Activated CD4-positive, CD25-positive, alpha-beta regulatory T cell treated with anti-CD3 and anti-CD28 coated beads, Interleukin-2, amount 50 U/mL, for 24 hours (primary cell): ENCODE results near the gene CSRNP2.

Experiments
- ATAC-seq, 2 donors: fragments of 150-1000 bp; cut with Tn5 transposase; one replicate each; pipeline ENCODE4 v1.10.0; 2021; ENCODE audit warnings: mild to moderate bottlenecking in 1 of 2, moderate library complexity in 1 of 2

CSRNP2 gene

DNA sequence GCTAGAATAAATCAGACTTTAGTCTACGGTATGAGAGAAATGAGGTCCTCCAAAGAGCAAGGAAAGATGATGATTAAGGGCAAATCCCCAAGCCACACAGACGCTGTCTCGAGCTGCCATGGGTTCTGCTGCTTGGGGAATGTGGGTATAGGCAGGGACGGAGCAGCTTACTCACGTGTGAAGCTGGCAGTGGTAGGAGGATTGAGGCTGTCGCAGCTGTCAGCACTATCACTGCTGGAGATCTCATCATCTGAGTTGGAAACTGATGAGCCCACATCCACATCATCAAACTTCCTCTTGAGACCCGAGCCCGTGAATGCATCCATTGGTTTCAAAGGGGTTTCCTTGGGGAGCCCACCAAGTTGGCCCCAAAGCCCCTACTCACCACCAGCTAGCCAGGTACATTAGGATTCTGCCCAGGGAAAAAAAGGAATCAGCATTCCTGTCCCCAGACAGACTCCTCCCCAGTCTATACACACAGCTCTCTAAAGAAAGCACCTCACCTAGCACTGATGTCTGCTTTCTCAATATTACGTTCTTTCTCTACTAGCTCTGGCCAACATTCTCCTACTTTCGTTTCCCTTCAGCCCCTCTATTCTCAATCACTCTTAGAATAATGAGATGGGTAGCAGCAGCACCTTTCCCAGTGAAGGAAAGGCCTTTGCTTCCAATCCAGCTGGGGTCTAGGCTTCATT is 7.0 kb downstream of the CSRNP2 start:
- peak in 1 of 2 donors; percentile 65 for ATAC-seq

DNA sequence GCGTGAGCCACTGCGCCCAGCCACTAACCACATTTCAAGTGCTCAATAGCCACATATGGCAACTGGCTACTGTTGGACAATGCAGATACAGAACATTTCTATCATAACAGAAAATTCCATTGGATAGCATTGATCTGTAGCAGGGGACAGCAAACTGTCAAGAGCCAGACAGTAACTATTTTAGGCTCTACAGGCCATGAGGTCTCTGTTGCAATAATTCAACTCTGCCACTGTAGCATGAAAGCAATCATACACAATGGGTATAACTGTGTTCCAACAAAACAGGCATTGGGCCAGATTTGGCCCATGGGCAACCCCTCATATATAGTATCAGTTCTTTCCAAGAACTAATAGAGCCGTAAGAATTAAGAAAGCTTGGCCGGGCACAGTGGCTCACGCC is 8.0 kb downstream of the CSRNP2 start:
- ATAC-seq: no peak

DNA sequence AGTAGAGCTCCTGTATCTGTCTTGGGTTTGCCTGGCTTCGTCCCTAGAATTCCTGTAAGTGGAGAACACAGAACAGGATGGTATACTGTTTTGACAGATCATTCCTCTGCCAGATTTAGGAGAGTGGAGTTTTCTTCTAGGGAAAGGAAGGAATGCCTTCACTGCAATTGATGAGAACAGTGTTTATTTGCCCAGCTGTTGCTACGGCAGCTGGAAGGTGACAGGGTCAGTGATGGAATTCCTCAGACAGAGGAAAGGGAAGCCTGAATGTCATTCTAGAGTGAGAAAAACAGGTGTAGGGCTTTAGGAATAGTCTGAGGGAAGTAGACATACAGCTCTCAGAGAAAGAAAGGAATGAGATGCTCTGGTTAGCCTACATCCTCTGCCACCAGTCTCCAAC is 11.7 kb downstream of the CSRNP2 start:
- no peak for ATAC-seq

DNA sequence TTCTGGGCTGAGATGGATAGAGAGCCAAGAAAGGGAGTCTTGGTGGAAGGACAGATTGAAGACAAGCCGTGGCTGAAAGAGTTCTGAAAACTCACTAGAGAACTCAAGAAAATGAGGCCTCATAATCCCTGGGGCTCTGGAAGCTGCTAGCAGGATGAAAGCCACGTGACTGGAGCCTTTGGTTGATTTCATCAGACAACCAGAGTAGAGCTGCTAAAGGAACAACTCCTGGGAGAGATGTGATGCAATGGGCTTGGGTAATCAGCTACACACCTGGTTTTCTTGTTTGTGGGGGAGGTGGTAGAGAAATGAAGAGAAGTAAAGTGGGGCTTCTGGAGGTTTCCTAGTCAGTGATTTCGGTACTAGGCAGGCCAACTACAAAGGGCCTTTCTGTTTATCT is 13.4 kb downstream of the CSRNP2 start:
- no peak for ATAC-seq

DNA sequence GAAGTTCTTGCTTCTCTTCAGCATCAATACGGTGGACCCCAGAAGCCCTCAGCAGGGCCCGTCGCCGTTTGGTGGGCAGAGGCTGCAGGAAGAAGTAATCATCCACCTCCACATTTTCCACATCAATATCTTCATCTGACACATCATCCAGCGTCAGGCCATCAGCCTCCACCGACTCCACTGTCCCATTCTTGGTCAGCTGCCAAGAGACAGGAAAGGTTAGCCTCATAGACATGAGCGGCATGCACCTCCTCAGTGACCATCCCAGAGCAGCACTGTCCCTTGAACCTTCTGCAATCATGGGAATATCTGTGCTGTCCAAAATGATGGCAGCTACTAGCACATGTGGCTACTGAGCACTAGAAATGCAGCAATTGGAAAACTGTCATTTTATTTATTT is 15.6 kb downstream of the CSRNP2 start:
- no peak for ATAC-seq

DNA sequence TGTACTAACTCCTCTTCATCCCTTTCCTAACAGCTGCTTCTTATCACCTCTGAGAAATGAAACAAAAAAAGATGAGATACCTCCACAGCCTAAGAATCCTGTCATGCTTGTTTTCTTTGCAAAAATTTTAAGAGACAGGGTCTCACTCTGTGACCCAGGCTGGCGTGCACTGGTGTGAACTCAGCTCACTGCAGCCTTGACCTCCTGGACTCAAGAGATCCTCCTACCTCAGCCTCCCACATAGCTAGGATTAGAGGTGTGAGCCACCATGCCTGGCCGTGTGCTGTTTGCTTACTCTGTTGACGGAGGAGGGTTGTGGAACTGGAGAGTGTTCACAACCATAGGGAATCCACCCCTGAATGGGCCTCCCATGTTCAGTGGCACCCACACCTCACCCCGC is 16.2 kb downstream of the CSRNP2 start:
- ATAC-seq: no peak

DNA sequence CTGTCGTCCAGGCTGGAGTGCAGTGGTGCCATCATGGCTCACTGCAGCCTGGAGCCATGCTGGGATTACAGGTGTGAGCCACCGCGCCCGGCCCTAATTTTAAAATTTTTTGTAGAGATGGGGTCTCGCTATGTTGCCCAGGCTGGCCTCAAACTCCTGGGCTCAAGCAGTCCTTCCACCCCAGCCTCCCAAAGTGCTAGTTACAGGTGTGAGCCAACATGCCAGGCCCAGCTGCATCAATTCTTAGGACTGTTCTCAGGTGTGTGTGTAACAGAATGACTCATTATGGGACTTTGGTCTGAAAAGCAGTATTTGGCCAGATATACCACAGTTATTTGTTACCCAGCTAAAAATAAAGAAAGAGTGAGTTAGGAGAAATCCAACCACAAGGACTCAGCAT is 17.9 kb downstream of the CSRNP2 start:
- no peak for ATAC-seq

DNA sequence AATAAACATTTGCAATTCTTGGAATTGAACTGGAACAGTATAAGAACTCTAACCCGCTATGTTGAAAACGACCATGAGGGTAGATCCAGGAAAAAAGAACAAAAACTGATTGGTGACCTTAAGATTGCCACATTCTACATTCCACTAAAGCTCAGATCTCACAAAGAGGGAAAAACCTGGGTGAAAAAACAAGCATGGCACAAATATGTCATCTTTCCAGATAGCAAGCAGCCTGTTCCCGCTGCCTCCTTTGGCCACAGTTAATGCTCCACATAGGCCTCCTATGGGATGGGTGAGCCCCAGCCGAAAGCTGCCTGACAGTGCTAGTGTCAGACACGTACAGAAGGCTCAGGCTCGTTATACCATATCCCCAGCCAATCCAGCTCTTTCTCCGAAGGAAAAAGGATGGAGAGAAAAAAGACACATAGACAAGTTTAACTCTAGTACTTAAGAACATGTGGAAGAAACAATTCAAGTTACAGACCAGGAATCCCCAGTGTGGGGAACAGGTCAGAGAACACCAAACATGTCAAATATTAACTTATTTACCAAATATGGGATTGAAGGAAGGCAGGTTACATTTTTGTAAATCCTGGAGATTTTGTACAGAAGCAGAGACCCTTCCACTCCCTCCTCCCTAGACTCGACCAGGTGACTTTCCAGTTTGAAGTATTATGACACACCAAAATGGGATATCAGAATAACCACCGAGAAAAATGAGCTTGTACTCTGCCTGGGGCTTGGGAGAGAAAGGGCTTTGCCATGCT is 20.6 kb downstream of the CSRNP2 start:
- no peak for ATAC-seq

DNA sequence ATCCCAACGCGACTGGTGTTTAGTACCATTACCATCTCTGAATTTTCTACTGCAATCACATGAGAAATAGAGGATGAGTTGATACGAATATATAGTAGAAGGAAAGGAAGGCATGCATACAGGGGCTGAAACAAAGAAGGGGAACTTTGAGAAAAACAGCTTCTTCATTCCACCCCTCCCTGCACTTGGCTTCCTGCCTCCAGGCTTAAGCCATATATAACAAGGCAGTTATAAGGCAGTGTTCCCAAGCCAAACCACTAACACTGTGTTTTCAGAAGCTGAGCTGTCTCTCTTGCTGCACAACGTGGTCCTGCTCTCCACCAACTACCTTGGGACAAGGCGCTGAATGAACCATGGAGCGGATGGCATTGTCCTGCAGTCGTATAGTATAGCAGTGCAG is 24.3 kb downstream of the CSRNP2 start:
- no peak for ATAC-seq

DNA sequence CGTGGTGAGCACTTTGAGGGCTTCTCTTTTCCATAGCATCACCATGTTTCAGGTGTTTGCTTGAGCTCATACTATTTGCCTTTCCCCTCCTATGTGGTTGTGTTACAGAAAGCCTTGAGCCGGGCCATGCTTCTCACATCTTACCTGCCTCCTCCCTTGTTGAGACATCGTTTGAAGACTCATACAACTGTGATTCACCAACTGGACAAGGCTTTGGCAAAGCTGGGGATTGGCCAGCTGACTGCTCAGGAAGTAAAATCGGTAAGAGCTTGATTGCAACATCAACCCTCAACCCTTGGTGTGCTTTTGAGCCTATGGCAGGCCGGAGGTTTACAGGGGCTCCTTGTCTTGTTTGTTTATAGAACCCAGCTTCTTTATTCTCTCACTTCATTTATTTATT is 27.2 kb downstream of the CSRNP2 start:
- ATAC-seq: no peak

DNA sequence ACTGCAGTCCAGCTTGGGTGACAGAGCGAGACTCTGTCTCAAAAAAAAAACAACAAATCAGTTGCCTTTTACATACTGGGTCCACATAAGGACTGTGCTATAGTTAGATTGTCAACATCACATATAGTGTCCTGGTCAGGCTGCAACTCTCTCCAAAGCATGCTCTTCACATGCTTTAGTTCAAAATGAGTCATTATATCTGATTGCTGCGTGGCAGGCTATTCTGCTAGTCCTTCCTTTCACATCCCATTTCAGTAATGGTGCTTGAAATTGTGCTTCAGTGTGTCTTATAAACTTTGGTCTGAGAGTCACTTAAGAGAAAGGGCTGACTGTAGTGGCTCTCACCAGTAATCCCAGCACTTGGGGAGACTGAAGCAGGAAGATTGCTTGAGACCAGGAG is 28.3 kb downstream of the CSRNP2 start:
- ATAC-seq: no peak

DNA sequence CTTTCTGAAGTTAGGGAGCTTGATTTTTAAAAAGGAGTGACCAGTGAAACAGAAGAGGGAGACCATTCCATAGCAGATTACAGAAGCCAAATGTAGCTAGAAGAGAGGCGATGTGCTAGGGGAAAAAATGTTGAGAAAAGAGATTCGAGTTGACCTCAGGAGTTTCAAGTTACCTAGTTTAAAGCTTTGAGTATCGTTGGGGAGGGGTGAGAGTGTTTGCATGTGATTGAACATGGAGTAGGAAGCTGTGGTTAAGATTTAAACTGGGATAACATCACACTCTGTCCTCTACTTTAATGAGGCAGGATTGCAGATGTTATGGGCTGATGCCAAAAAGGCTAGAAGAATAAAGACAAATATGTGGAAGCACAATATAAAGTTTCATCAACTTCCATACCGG is 31.6 kb downstream of the CSRNP2 start:
- ATAC-seq: no peak

DNA sequence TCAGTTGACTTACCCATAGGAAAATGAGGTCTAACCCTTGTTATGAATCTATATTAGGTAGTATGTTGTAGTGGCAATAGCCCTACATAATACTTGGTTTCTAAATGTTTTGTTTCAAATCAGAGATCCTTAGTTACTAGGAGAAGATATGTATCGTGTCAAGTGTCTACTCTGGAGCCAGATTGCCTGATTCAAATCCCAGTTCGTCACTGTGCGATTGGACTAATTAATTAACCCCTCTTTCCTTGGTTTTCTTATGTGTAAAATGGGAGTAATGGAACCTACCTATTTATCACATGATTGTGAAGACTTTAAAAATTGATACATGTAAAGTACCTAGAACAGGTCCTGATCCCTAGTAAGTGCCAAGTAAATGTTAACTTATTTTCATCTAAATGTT is 33.9 kb downstream of the CSRNP2 start:
- no peak for ATAC-seq

DNA sequence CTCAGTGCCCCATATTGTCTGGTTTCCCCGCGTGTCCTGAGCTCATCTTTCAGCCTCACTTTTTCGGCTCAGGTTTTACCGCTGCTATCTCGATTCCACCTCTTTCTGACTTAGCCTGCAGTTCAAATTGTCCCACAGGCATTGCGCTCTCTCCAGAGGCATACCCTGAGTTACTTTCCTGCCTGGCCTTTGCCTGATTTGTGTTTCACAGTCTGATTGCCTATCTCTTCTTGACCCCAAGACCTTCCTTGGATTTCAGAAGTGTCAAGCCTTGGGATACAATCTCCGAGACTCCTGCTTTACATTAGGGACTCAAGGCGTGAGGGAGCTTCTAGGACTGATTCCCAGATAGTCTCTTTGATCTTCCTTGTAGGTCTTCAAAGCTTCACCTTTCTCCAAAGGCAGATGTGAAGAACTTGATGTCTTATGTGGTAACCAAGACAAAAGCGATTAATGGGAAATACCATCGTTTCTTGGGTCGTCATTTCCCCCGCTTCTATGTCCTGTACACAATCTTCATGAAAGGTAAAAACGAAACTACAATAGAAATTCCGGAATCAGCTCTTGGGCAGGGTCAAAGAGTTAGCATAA is 34.6 kb downstream of the CSRNP2 start:
- ATAC-seq: no peak

DNA sequence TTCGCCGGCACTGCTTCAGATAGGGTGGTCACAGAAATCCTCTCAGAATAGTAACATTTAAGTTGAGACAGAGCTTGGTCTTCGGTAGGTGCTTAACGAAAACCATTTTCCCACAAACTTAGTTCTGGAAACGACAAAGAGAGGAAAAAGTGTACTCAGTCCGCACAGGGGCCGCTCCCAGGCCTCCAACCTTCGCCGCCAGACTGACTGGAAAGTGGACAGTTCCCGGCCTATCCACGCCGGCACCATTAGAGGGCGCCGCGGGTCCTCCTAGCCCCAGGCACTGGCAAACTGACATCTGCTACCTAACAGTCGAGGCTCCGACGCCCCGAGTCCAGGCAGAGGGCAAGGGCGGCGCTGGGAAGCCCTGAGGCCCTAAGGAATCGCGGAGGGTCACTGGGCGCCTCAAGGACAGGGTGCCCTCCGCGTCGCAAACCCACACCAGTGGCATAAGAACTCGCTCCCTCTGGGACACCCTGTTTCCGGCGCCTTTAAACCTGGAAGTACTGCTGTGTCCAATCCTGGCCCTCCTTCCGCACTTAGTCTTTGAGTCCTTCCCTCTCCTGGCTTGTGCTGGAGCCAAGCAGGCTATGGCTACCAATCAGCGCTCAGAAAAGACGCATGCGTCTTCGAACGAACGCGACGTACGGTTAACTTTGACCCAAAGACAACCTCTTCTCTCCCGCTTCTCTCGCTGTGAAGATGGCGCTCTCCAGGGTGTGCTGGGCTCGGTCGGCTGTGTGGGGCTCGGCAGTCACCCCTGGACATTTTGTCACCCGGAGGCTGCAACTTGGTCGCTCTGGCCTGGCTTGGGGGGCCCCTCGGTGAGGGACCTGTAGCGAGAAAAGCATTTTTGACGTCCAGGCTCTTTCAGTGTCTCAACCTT is 35.5 kb downstream of the CSRNP2 start, which contains the start of gene LETMD1:
TSS of gene LETMD1 (plus strand) at position 673 of the 886 bp plus-strand sequence. CDS start at position 703, 30 bp downstream.
- peak; percentile 97 to 98 for ATAC-seq

DNA sequence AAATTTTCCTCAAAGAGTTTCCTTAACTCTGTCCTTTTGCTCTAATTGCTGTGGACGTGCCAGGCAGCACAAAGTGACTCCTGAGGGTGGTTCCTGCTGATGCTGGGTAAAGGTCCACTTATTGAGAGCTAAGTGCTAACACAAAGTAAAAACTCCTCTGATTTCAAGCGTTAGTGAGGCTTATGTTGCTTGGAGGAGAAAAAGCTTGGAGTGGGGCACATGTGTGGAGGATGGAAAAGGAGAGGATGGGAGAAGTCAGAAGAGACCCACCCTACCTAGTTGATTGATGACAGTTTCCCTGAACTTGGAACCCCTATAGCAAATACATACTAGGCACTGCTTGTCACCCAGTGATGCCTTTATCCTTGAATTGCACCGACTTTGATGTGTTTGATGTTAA is 47.1 kb downstream of the CSRNP2 start:
- no peak for ATAC-seq

DNA sequence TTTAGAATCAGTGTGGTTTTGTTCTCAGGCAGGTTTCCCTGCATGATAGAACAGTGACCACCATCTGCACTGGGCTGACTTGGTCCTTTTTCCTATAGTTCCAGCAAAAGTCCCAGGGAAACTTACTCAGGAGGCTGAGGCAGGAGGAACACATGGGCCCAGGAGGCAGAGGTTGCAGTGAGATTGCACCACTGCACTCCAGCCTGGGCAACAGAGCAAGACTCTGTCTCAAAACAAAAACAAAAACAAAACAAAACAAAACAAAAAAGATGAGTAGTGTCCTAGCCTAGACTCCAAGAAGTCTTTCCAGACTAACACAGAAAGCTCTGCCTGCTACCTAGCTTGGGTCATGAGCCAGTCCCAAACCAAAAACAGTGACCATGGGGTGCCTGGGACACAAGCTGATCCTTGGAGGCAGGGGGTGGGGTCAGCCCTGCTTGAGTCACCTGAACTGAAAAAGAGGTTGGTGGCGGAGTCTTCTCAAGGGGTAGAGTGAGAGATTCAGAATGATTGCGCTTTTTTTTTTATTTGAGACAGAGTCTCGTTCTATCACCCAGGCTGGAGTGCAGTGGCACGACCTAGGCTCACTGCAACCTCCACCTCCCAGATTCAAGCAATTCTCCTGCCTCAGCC is 49.8 kb downstream of the CSRNP2 start:
- no peak for ATAC-seq

DNA sequence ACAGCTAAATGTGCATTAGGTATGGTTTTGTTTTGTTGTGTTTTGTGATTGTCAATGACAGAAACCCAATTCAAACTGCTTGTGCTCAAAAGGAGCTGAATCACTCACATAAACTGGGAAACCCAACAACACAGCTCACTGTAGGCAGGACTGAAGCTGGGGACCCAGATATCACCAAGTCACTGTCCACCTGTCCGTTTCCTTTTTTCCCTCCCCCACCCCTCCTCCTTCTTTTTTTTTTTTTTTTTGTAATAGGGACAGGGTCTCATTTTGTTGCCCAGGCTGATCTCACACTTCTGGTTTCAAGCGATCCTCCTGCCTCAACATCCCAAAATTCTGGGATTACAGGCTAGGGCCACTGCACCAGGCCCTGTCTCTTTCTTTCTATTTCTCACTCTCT is 50.3 kb downstream of the CSRNP2 start:
- no peak for ATAC-seq

DNA sequence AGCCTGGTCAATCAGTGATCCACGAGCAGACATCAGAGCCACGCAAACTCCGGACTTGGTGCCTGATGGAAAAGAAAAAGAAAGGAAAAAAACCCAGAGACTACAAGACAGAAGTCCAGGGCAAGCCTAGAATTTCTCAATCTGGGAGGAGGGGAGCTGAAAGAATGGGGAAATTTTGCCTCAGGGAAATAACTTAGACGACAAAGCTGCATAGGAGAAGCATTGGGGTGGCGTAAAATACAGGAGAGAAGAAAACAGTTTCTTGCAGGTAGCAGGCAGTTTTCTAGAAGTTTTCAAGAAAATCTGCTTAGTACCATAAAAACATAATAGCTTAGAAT is 54.6 kb downstream of the CSRNP2 start:
- ATAC-seq: no peak

DNA sequence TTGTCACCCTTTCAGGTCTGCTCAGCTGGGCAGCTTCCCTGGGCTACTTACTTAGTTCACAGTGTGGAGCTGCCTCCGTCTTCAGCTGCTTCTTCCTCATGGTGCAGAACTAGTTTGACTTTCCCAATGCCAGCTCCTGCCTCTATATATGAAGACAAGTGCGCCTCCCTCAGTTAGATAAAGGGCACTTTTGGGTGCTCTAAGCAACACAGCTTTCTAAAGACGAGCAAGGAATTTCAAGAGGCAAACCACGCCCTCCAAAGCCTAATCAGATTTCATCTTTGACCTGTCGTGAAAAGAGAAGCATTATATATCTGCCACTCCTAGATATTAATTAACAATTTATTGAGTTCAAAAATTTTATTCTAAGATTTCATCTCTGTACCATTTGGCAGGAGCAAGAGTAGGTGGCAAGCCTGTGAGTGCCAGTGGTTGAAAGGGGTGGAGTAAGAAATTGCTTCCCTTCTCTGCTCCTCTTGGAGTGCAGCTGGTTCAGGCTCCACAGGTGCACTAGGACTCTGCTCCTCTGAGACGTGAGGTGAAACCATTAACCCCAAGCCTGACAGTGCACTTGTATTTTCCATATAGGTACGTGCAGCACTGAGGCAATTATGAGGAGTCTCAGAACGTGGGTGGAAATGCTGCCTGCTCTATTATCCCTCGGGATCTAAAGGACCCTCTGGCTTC is 55.1 kb downstream of the CSRNP2 start:
- ATAC-seq: no peak

DNA sequence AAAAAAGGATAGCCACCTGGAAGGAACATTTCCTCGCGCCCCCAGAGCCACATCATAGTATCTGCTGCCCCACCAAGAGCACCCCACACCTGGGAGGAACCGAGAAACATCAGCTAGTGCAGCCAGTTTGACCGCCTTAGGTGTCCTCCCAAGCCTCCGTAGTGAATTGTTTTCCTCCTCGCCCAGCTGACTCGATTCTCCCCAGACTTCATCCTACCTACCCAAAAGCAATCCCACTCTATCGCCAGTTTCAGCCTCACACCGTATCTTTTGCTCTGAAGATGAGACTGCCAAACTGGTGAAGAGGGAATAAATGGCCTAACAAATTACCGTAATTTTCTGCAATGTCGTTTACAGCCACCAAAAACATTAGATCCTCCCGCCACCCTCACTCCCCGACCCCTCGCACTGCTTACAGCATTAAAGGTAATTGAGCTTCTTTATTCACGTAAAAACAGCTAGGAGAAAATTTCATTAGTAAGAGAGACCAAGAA is 56.0 kb downstream of the CSRNP2 start:
- ATAC-seq: no peak
